Hematopoietic multipotent progenitor cell treated with erythropoietin and hydrocortisone succinate and interleukin-3 and kit ligand, for 6 days (in vitro differentiated cells): ENCODE measurements around the gene NR2F1.

ENCODE experiments used
- DNase-seq: peaks from one replicate; pipeline ENCODE4 v3.0.0-alpha.2; 2015

The NR2F1 gene

GRCh38 chr5:93642526-93642925 is 59.5 kb downstream of the NR2F1 start:
- DNase-seq = no peak
